Measurements from ENCODE around the gene LRRC15. TPM values are rescaled to one million over a fixed set of nuclear protein-coding genes. Genes with fewer than 3 reads are reported as not detected.

The LRRC15 gene
- total RNA-seq, 2 donors from 2014 or later = 1.1 TPM; not detected in 1

- Histone ChIP-seq H3K27me3 (replicated peaks; ENCODE audit: insufficient read depth) (no peaks in the 10 kb centered on the region), H3K36me3 (no peaks in the 10 kb centered on the region), H3K4me1 (replicated peaks) (no peaks in the 10 kb centered on the region), H3K9me3 (no peaks in the 10 kb centered on the region), H3K27ac (no peak overlapping the region), H3K4me3 (no peak overlapping the region)
- intact Hi-C loops (cut with DNase I) = no loop called here
- TF ChIP-seq CTCF (IDR thresholded peaks at IDR 0.05) = no peak
- TF ChIP-seq POLR2AphosphoS5 (IDR thresholded peaks at IDR 0.05) = no peak
- TF ChIP-seq POLR2A (IDR thresholded peaks at IDR 0.05) = no peak
- WGBS = 88% methylated on average over 9 of the region's 9 CpGs
- no peak for DNase-seq (ENCODE audit: low spot score)
Measured at GRCh38 chr3:194382892-194383223, 13.3 kb upstream of the LRRC15 start.

DNA sequence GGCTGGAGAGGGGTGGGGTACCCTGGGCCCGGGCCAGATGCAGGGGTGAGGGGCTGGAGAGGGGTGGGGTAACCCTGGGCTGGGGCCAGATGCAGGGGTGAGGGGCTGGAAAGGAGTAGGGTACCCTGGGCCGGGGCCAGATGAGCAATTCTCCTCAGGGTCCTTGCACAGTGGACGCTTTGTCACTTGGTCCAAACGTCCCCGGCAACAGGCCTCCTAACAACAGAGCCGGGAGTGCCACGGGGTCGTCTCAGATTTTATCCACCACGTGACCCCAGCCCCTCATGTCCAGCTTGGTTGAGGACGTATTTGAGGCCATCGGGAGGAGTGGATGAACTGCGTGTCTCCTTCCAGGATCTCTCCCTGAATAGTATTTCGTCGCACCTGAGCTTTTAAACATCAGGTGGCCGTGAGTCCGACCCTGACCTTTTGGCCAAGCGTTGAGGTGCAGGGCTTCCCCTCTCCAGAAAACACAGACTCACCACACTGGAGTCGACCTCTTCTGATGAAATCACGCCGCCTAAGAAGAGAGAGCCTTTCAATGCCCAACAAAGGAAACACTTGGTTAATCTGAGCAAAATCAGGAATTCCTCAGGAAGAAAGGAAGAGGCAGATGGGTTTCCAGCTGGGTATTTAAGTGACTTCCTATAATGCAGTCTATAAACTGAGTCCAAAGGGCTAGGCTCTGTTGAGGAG is 12.8 kb upstream of the LRRC15 start:
- Histone ChIP-seq H3K4me3 (no peak overlapping the region), H3K27me3 (replicated peaks; ENCODE audit: insufficient read depth) (no peaks in the 10 kb centered on the region), H3K27ac (no peak overlapping the region), H3K9me3 (no peaks in the 10 kb centered on the region), H3K36me3 (no peaks in the 10 kb centered on the region), H3K4me1 (replicated peaks) (no peaks in the 10 kb centered on the region)
- intact Hi-C loops (cut with DNase I) = no loop called here
- no peak for DNase-seq (ENCODE audit: low spot score)
- WGBS = 89% methylated on average over 20 of the region's 20 CpGs
- TF ChIP-seq POLR2A (IDR thresholded peaks at IDR 0.05) (no peak), POLR2AphosphoS5 (IDR thresholded peaks at IDR 0.05) (no peak), CTCF (IDR thresholded peaks at IDR 0.05) (no peak)

GRCh38 chr3:194381460-194381875 is 11.9 kb upstream of the LRRC15 start:
- TF ChIP-seq POLR2A (IDR thresholded peaks at IDR 0.05) (no peak), POLR2AphosphoS5 (IDR thresholded peaks at IDR 0.05) (no peak), CTCF (IDR thresholded peaks at IDR 0.05) (no peak)
- no peaks in the 10 kb centered on the region for H3K9me3 ChIP-seq
- no peaks in the 10 kb centered on the region for H3K4me1 ChIP-seq (replicated peaks)
- no peaks in the 10 kb centered on the region for H3K36me3 ChIP-seq
- intact Hi-C loops (cut with DNase I) = no loop called here
- H3K27ac ChIP-seq = no peak overlapping the region
- DNase-seq (ENCODE audit: low spot score) = no peak
- no peaks in the 10 kb centered on the region for H3K27me3 ChIP-seq (replicated peaks; ENCODE audit: insufficient read depth)
- no peak overlapping the region for H3K4me3 ChIP-seq
- WGBS = 36% methylated on average over 17 of the region's 17 CpGs

DNA sequence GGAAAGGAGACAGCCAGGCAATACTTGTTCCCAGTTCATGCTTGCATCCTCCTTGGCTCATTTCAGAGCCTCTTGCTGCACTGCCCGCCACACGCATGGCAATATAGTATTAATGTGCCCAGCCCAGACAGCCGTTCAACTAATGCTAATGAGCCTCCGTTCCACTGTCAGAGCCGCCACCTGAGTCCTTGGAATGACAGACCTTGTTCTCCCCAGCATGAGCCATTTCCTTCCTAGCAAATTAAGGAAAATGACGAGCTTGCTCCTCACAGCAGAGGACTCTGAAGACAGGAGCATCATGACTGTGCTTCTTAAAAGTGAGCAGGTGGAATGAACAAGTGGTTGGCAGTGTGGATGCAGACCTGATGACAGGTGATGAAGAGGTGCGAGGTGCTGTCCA is 10.8 kb upstream of the LRRC15 start:
- no peak overlapping the region for H3K4me3 ChIP-seq
- H3K4me1 ChIP-seq (replicated peaks) = no peaks in the 10 kb centered on the region
- TF ChIP-seq POLR2A (IDR thresholded peaks at IDR 0.05) (no peak), POLR2AphosphoS5 (IDR thresholded peaks at IDR 0.05) (no peak), CTCF (IDR thresholded peaks at IDR 0.05) (no peak)
- no peaks in the 10 kb centered on the region for H3K27me3 ChIP-seq (replicated peaks; ENCODE audit: insufficient read depth)
- intact Hi-C loops (cut with DNase I) = no loop called here
- H3K27ac ChIP-seq = no peak overlapping the region
- no peaks in the 10 kb centered on the region for H3K9me3 ChIP-seq
- no peaks in the 10 kb centered on the region for H3K36me3 ChIP-seq
- WGBS = 89% methylated on average over 7 of the region's 7 CpGs
- no peak for DNase-seq (ENCODE audit: low spot score)

GRCh38 chr3:194379651-194380050 is 10.1 kb upstream of the LRRC15 start:
- H3K4me3 ChIP-seq = no peak overlapping the region
- intact Hi-C loops (cut with DNase I) = no loop called here
- no peaks in the 10 kb centered on the region for H3K27me3 ChIP-seq (replicated peaks; ENCODE audit: insufficient read depth)
- DNase-seq (ENCODE audit: low spot score) = no peak
- TF ChIP-seq POLR2A (IDR thresholded peaks at IDR 0.05) (no peak), POLR2AphosphoS5 (IDR thresholded peaks at IDR 0.05) (no peak)
- H3K36me3 ChIP-seq = no peaks in the 10 kb centered on the region
- no peak overlapping the region for H3K27ac ChIP-seq
- H3K9me3 ChIP-seq = no peaks in the 10 kb centered on the region
- 69% methylated on average over 9 of the region's 9 CpGs for WGBS
- H3K4me1 ChIP-seq (replicated peaks) = no peaks in the 10 kb centered on the region
